HPDE6-E6E7 (cell line): ENCODE measurements around the gene CLDN7.

Source experiments
- DNase-seq: peaks from one replicate; pipeline ENCODE4 v3.0.0; 2011; ENCODE audit warnings: missing footprints; ENCODE audit errors: extremely low spot score

CLDN7 gene

DNA sequence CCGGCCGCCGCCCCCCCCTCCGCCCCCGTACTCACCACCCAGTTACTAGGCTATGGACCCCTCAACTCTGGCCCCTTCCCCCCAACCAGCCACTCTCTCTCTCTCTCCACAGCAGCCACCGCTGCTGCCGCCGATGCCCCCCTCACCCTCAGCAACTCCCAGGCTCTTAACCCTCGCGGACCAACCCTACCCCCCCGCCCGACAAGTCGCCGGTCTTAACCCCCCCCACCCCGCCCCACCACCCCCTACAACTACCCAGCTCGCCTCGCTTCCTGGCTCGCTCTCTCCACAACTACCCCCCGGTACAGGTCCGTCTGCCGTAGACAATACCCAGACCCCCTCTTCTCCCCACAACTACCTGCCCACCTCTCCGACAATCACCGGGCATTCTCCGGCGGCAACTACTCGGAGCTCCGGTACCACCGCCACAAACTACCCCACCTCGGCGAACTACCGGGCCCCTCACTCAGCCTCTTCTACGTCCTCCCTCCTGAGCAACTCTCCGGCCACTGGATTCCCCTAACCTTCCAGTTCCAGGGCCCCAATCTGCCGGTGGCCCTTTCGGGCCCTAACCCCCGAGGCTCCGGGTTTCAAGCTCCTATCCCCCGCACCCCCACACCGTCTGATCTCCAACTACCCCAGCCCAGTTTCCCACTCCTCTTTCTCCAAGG lies 23.7 kb downstream of the CLDN7 start:
- no peak for DNase-seq

DNA sequence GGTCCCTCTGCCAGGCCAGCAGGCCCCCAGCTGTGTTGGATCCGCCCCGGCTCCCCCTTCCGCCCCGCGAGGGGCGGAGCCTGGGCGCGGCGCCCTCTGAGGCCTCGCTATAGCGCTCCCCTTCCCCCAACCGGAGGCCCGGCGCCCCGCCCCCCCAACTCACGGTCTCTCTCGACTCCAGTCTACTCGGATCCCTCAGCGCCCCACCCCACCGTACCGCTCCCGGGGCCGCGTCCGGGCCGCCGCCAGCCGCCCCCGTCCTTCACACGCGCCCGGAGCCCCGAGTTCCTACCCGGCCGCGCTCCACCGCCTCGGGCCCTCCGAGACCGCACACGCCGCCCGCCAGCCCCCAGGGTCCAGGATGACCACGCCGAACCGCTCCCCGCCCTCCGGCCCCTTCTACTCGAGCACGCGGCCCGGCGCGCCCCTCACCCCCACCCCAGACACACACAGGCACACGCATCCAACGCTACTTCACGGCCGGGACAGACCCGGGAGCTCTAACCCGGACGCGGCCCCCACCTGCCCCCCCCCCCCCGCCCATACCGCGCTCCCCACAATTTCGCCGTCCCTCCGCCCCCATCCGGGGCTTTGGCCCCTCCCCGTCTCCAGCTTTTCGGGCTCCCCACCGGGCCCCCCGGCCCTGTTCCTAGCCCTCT lies 24.4 kb downstream of the CLDN7 start:
- no peak for DNase-seq

DNA sequence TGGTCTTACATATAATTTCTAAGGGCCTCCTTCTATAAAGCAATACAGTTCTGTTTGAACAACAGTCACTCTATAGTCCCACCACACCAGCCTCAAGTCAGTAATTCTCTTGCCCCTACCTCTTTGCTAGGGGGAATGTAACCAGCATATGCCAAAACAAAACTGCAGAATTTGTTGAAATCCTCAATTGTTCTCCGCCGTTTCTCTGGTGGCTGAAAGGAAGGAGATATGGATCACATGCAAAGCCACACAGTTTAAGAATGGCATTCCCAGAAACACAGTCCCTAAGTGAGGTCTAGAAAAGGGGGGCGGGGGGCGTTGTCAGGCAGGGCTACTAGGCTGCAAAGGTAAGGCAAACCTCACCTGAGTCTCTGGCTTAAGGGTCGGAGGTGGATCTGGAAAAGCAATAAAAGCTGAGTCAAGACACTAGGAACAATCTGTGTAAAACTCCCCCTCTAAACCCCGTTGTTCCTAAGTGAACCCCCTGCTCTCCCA lies 25.0 kb downstream of the CLDN7 start:
- DNase-seq = no peak

DNA sequence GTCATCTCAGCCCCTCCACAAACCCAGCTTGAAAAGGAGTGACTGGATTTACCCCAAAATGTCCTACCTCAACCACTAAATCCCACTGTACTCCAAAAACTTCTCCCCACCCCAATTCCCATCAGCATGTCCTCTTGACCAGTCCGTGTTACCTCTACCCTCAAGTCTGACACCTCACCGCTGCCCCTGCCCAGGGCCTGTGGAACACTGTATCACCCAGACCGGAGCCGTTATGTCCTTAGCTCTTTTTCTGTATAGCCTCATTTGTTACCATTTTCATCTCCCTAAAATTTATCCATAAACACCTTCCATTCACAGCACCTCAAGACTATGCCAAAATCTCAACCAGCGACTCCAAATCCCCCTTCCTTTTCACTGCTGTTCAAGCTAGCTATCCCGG lies 25.5 kb downstream of the CLDN7 start:
- no peak for DNase-seq

DNA sequence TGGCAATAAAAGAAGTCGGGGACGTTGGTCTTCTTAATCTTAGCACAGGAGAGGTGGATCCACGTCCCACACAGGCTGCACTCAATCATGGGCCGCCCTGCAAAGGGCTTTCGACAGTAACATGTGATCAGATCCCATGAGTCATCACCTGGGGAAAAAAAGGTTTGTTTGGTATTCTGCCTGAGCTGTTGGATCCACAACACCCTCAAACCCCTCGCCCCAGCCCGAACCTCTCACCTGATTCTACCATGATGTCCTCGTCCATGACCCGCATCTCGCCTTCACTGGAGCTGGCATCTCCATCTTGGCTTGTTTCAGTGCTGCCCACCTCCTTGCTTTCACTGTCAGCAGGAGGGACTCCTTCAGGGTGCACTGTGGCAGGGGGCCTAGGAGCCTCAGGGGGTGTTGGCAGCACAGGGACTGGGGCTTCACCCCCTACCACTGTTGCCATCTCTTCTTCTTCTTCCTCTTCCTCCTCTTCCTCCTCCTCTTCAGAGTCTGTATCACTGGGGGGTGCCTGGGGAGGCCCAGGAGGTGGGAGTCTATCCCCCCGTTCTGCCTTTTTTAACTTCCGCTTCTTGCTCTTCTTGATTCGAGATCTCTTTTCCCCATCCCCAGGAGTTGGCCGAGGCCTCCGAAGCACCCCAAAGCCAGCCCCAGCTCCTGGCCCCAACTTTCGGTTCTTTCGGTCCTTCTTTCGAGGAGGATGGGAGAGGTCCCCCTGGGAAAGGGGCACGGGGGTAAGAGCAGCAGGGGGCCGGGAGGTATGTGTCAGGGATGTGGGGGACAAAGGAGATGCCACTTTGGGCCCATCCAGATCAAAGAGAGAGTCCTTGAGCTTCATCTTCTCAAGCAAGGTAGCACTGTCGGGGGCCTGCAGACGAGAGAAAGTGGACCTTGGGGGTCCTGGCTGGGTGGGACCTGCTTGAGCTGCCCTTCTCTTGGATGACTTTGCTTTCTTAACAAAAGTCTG lies 26.3 kb downstream of the CLDN7 start:
- no peak for DNase-seq

DNA sequence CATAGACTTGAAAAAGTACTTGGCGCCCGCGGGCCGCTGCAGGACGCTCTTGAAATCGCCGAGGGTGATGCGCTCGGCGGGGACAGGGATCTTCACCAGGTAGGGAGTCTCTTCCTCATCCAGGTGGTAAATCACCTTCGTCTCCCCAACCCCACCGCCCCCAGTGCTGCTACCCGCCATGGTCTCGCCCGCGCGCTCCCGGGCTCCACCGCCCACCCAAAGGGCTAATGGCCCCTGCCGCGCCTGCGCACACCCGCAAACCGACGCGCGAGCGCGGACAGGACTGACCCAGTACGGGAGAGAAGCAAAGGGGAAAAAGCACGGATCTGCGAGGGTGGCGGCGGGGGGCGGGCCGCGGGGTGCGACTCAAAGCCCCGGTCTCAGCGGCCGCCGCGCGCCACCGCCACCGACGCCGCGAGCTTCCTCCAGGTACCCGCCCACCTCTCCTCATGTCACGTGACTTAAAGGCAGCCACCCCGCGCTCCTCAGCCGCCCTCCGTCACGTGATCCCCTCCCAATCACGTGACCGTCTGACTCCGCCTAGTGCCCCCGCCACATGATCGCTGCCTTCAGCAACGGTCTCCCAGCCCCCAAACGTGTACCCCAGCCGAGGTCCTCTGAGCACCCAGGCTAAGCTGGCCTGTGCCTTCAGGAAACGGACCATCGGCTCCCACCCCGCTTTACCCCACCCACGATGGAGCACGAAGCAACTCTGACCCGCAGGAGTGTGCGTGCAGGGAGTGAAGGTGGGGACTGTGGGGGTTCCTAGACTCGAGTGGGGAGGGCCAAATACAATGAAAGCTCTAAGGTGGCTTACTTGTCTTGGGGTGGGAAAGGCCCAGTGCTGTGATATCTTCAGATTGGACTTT lies 28.0 kb downstream of the CLDN7 start, which contains the start of gene DVL2:
DVL2 (minus strand) TSS at position 435 of the 869 bp plus-strand sequence; CDS start at position 180, 255 bp downstream.
- peak; percentile 83 for DNase-seq

DNA sequence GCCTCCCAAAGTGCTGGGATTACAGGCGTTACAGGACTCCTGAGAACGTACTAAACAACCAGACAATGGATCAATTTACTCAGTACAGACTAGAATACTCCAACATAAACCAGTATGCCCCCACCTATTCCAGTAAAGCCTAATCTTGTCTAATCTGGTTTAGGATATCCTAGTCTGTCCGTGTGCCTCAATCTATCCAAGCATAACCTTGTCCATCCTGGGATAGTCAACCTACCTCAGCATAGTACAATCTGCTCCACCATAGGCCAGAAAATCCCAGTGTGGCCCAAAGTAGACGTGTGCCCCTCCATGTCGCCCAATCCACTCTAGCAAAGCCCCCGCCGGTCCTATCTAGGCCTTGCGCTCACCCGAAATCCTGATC lies 28.6 kb downstream of the CLDN7 start:
- no peak for DNase-seq

DNA sequence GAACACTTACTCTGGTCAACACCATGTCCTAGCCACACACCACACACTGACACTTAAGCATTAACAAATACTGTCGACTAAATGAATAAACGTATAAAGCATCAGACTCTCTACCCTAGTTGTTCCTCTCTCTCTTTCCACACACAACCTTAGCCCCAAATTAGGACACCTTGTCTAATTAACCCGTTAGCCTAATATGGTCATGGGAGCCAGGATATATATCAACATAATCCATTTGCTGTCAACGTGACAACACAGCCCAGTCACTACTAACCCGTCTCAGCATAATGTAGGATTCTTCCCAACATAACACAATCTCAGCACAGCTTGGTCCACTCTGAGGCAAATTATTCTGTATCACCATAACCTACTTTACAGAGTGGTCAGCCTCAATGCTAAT lies 30.2 kb downstream of the CLDN7 start:
- DNase-seq = no peak

DNA sequence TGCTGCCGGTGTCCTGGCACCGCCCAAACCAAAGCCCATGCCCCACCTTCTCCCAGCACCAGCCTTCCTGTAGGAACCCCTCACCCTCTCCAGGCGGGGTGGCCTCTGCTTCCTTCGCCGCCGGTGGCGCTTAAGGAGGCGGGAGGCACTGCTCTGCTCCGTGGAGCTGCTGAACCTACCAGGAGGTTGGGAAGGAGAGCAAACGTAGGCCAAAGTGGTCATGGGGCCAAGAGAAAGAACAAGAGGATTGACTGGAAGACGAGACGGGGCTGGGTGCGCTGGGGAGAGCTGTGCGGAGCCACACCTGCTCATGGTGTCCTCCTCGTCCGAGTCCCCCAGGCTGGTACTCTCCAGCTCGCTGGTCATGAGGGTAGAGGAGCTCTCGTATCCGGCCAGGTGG lies 32.8 kb downstream of the CLDN7 start:
- DNase-seq = no peak

DNA sequence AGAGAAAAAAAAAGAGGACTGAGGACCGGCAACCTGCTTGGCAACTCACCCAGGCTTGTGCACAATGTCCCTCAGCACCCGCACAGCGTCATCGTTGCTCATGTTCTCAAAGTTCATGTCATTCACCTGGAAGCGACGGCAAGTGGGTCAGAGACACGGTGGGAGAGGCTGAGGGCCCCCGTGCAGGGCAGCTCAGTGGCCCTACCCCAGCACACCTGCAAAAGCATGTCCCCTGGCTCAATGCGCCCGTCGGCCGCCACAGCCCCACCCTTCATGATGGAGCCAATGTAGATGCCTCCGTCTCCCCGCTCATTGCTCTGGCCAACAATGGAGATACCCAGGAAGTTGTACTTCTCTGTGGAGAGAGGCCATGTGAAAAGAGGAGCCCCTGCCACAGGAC lies 33.4 kb downstream of the CLDN7 start:
- no peak for DNase-seq

DNA sequence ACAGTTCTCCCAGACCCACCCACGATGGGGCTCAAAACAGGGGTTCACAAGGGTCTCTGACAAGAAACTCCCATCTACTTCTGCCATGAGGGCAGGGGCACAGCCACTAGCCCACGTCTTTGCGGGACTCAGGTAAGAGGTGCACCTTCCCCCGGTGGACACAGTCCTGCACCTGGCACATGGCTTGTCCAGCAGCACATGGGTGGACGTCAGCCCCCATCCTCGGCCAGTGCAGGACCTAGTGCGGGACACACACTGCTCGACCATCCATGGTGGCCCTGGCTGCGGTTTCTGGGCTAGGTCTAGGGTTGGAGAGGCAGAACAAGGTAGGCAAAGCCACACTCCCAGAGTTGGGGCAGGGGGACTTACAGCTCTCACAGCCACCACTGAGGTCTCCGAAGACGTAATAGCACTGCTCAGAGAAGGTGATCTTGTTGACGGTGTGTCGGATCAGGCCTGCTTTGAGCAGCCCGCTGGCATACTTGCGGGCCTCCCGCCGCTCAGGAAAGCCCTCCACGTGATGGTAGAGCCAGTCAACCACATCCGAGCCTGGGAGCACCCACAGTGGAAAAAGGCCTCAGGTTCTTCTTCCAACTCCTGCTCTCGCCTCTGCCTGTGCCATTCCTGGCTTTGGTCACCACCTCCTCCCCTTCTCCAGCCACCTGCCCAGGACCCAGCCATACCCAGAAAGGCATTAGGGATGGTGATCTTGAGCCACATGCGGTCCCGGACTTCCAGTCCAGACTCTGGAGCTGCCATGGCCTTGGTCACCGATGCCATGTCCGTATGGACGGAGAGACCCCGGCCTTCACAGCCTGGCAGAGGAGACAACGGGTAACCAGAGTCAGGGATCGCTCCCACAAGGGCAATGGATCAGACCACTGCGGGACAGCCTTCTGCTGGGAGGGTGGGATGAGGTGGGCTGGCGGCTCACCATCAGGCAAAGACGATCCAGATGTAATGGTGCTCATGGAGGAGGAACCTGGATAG lies 35.3 kb downstream of the CLDN7 start:
- DNase-seq = no peak

DNA sequence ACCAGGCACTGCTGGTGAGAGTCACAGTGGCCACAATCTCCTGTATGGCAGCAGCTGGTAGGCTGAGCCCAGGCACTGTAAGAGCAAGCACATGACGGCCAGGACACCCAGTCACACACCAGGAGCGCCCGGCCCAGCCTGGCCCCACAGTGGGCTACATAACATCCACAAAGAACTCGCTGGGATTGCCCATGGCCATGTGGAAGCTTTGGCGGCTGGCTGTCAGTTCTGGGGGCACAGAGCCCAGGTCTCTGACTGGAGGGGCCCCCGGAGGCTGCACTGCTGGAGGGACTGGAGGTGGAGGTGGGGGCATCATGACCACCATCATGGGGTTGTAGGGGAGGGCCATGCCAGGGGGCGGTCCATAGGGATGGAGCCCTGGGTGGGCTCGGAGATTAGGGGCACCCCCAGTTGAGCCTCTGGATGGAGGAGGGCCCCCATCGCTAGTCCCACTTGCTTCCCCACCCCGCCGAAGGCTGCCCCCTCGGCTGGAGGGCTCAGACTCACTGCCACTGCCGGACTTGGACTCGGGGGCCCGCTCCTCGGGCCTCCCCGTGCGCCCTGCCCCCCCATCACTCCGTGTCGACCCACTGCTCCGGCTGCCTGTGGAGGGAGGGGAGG lies 36.5 kb downstream of the CLDN7 start:
- no peak for DNase-seq

DNA sequence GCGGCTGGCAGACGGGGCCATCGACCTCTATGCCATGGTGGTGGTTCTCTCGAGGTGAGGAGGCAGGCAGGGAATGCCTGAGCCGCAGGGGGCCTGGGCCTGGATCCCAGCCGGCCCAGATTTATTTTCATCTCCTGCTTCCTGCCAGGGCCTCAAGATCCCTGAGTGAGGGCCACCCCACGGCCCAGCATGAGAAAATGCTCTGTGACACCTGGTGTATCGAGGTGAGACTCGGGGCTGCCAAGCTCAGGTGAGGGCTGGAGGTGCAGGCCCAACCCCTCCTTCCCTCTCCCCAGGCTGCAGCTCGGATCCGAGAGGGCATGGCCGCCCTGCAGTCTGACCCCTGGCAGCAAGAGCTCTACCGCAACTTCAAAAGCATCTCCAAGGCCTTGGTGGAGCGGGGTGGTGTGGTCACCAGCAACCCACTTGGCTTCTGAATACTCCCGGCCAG lies 37.6 kb downstream of the CLDN7 start:
- no peak for DNase-seq

DNA sequence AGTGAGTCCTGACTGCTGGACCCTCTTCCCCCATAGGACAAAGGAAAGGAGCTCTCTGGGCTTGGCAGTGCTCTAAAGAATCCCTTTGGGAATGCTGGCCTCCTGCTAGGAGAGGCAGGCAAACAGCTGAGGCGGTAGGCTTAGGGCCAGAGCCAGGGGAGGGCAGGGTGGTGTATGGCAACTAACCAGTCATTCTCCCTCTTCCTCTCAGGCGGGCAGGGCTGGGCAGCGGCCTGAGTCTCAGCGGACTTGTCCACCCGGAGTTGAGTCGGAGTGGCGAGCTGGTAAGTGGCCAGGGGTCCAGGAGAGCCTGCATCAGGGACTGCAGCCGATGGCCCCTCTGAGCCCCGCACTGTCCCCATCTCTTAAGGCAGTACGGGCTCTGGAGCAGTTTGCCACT lies 38.2 kb downstream of the CLDN7 start:
- no peak for DNase-seq

DNA sequence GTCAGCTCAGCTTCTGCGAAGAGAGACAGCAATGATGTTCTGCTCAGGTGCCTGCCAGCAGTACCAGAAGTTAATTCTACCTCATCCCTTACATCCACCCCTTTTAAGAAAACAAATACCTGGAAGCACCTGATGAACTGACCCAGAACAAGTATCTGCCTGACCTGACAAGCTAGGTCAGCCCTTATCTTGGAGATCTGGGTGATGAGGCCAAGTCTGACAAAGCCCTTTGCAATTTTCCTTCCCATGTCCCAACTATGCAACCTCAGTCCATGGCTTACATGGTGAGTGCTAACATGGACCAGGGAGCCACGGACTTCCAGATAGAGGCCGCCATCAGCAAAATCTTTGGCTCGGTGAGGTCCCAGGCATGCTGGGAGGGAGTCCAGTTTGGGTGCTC lies 38.9 kb downstream of the CLDN7 start:
- DNase-seq = no peak

DNA sequence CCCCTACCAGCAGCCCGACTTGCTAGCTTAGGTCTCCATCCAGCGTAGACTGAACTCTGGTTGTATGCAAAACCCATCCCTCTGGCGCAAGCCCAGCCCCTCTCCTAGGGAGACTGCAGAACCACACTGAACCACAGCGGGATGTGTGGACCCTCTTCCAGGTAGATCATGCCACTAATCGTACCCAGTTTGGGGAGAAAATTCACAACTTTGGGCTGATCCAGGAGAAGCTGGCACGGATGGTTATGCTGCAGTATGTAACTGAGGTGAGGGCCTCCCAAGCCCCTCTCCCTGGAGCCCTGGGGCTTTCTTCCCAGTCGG lies 39.3 kb downstream of the CLDN7 start:
- DNase-seq = no peak

DNA sequence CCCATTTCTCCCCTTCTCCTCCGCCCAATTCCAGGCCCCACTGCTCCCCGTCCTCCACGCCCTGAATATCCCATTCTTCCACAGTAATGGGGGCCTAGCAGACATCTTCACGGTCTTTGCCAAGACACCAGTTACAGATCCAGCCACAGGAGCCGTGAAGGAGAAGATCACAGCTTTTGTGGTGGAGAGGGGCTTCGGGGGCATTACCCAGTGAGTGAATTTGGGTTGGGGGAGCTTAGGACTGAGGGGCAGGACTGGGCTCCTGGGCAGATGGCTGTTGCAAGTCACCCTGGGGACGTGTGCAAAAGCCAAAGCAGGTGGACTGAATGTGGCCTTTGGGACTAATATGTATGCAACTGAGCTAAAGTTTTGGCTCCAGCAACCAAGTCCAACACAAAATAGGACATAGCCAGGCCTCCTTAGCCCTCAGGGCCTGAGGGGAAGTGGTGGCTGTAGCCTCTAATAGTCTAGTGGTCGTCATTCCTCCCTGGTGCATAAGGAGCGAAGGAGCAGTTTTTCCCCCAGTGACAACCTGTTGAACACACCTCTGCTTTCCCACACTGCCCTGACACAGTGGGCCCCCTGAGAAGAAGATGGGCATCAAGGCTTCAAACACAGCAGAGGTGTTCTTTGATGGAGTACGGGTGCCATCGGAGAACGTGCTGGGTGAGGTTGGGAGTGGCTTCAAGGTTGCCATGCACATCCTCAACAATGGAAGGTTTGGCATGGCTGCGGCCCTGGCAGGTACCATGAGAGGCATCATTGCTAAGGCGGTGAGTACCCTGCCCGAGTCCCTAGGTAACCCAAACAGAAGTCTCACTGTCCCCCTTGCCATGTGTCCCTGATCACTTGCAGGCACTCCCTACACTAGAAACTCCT lies 39.9 kb downstream of the CLDN7 start:
- no peak for DNase-seq

DNA sequence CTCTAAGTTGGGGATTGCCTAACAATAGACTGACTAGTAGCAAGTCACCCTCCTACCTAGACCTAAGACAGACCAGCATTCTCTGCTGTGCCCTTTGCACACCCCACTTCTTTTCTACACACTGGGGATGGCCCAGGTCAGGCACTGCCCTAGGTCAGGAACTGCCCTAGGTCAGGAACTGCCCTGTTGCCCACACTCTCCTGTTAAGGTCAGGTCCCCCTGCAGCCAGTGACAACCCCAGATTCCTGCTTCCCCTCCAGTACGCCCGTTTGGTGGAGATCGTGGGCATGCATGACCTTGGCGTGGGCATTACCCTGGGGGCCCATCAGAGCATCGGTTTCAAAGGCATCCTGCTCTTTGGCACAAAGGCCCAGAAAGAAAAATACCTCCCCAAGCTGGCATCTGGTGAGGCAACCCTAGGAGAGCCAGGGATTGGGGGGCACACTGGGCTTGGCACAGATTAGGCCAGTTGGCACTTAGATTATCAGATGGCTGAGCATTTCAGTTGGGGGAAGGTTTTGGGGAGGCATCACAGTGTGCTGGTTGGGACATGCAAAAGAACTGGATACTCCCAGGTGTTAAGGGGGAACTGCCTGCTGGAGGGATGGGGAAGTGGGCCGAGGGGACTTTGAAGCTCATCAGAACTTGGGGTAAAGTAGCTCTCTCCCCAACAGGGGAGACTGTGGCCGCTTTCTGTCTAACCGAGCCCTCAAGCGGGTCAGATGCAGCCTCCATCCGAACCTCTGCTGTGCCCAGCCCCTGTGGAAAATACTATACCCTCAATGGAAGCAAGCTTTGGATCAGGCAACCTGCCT lies 40.8 kb downstream of the CLDN7 start:
- DNase-seq = no peak
